ENCODE measurements around the gene PTMA.

DNA sequence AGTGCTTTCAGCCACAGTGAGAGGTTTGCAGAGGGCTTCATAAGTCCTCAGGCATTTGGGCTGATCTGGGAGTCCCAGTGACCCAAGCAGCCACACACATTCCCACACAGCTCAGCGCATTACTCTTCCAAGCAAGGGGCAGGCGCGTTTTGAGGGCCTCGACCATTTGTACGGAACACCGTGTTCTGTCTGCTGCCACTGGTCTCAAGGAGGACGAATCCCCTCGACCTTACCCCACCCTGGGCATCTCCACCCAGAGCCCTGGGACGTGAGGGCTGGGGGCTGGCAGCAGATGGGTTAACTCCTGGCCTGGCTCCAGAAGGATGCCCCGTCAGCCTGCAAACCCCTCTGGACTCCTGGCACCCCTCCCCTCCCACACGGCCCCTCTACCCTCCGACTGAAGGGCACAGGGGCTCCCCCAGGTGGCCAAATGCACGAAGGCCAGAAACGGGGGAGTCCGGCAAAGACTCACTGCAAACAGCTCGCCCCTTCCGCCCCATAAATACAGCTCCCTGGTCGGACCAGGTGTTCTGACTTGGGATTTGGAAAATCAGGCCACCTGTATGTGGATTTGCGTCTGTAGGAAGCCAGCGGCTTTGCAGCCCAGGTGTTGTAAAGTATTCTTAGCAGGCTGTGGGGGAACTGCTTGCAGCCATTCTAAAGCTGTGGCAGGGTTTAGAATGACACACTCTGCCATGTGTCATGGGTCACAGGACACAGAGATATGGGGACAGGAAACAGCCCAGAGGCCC is 33.6 kb upstream of the PTMA start:
- TF ChIP-seq, protein P1, sequence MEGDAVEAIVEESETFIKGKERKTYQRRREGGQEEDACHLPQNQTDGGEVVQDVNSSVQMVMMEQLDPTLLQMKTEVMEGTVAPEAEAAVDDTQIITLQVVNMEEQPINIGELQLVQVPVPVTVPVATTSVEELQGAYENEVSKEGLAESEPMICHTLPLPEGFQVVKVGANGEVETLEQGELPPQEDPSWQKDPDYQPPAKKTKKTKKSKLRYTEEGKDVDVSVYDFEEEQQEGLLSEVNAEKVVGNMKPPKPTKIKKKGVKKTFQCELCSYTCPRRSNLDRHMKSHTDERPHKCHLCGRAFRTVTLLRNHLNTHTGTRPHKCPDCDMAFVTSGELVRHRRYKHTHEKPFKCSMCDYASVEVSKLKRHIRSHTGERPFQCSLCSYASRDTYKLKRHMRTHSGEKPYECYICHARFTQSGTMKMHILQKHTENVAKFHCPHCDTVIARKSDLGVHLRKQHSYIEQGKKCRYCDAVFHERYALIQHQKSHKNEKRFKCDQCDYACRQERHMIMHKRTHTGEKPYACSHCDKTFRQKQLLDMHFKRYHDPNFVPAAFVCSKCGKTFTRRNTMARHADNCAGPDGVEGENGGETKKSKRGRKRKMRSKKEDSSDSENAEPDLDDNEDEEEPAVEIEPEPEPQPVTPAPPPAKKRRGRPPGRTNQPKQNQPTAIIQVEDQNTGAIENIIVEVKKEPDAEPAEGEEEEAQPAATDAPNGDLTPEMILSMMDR (IDR thresholded peaks at IDR 0.05), result peak; percentile 80 to 87 (median 80)
- no peak for TF ChIP-seq POLR2A (IDR thresholded peaks at IDR 0.05)
